CD4-positive, alpha-beta T cell (primary cell): ENCODE measurements around the gene PYGL. TPM values are rescaled to one million over a fixed set of nuclear protein-coding genes. Genes with fewer than 3 reads are reported as not detected.

Source experiments
- ATAC-seq: fragments of 200-7000 bp; cut with Tn5 transposase; one replicate; pipeline ENCODE4 v1.10.0; 2022; ENCODE audit warnings: mild to moderate bottlenecking; ENCODE audit not compliant: poor library complexity
- CTCF ChIA-PET: fragments of 350-600 bp; sonication (Branson Sonifier 250); formaldehyde crosslinking; loops from one replicate; lab custom pipeline; 2021; ENCODE audit warnings: antibody characterized with exemption, inconsistent platforms; lab: Charles Lee
- POLR2A ChIA-PET: fragments of 350-600 bp; sonication (Branson Sonifier 250); formaldehyde crosslinking; loops from one replicate; lab custom pipeline; 2021; ENCODE audit warnings: antibody characterized with exemption, inconsistent platforms; lab: Charles Lee
- DNase-seq, 14 experiments: peaks; one replicate each; pipeline ENCODE4 v3.0.0-alpha.2; 2013 to 2020; ENCODE audit warnings: mixed read lengths in 2 of 14
- H3K27ac ChIP-seq, 2 donors: one replicate each; pipeline versions ENCODE4 v1.5.1 to v1.7.0; 2013; ENCODE audit warnings: low read length in 2 of 2, low read depth in 1 of 2, mild to moderate bottlenecking in 1 of 2
- H3K27me3 ChIP-seq, 2 experiments: 1 replicate in 1 of 2; 2 replicates in 1 of 2; pipeline versions ENCODE4 v1.6.1 to v1.7.0; 2013; ENCODE audit warnings: low read length in 2 of 2, control low read depth in 1 of 2, mild to moderate bottlenecking in 1 of 2, moderate library complexity in 1 of 2; ENCODE audit not compliant: insufficient read depth in 2 of 2, control insufficient read depth in 1 of 2
- H3K36me3 ChIP-seq: one replicate; pipeline ENCODE4 v1.6.1; 2013; ENCODE audit warnings: low read length, control low read depth; ENCODE audit not compliant: insufficient read depth
- H3K4me1 ChIP-seq: one replicate; pipeline ENCODE4 v1.6.1; 2013; ENCODE audit warnings: low read length, control low read depth; ENCODE audit not compliant: insufficient read depth
- H3K4me3 ChIP-seq: one replicate; pipeline ENCODE4 v1.5.1; 2013; ENCODE audit warnings: mild to moderate bottlenecking, low read length, moderate library complexity
- H3K9me3 ChIP-seq, 2 experiments: 1 replicate in 1 of 2; 2 replicates in 1 of 2; pipeline versions ENCODE4 v1.6.1 to v1.7.0; 2013; ENCODE audit warnings: low read length in 2 of 2, mild to moderate bottlenecking in 2 of 2, control low read depth in 1 of 2, moderate library complexity in 1 of 2; ENCODE audit not compliant: control insufficient read depth in 1 of 2, insufficient read depth in 1 of 2
- H3K27ac Mint-ChIP-seq: one replicate; pipeline ENCODE4 v1.8.0; 2020; ENCODE audit warnings: mixed read lengths
- H3K27me3 Mint-ChIP-seq: one replicate; pipeline ENCODE4 v1.8.0; 2021; ENCODE audit warnings: mixed read lengths
- H3K36me3 Mint-ChIP-seq: one replicate; pipeline ENCODE4 v1.8.0; 2021; ENCODE audit warnings: low read depth, mixed read lengths
- H3K4me1 Mint-ChIP-seq: one replicate; pipeline ENCODE4 v1.8.0; 2021; ENCODE audit warnings: low read depth, mixed read lengths
- H3K4me3 Mint-ChIP-seq: one replicate; pipeline ENCODE4 v1.8.0; 2020; ENCODE audit warnings: mild to moderate bottlenecking, mixed read lengths
- H3K9me3 Mint-ChIP-seq: one replicate; pipeline ENCODE4 v1.8.0; 2020; ENCODE audit warnings: mixed read lengths
- intact Hi-C, 2 experiments: fragments of 100-400 bp; cut with DNase I in 1 of 2; cut with micrococcal nuclease in 1 of 2; formaldehyde crosslinking; loops; one replicate each; pipeline versions ENCODE4 v1.15.1 to v1.9.0; 2023 to 2025; cut with DNase I, micrococcal nuclease
- total RNA-seq, 174 experiments: library from RNA in 2 of 174; stranded (reverse) in 2 of 174; gene quantifications; one replicate each; pipeline ENCODE4 v1.2.3 and lab custom pipeline; 2021 to 2026
- TF ChIP-seq, protein P1 (sequence below): fragments of 200-600 bp; IDR thresholded peaks from one replicate; pipeline ENCODE4 v1.8.0; 2022; ENCODE audit warnings: antibody characterized with exemption, mild to moderate bottlenecking

Gene PYGL
- total RNA-seq, 2 experiments from 2014 or later = 0.59 to 0.69 TPM

DNA sequence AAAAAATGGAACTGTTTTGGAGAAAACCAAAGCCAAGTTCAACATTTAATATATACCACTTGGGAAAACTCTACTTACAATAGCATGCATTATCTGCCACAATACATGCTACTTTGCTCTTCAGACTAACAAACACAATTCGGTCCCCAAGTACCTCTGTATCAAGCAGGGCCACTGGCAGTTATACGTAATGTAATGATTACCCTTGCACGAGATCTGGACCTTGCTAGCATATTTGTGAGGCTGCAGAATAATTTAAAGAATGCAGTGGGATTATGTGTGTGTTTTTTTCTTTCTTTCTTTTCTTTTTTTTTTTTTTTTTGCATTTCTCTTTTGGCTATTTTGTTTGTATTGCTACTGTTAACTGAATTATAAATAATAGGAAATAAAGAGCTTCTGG lies 22.8 kb upstream of the PYGL start:
- no peaks in the 10 kb centered on the region for H3K9me3 ChIP-seq
- TF ChIP-seq, protein P1, sequence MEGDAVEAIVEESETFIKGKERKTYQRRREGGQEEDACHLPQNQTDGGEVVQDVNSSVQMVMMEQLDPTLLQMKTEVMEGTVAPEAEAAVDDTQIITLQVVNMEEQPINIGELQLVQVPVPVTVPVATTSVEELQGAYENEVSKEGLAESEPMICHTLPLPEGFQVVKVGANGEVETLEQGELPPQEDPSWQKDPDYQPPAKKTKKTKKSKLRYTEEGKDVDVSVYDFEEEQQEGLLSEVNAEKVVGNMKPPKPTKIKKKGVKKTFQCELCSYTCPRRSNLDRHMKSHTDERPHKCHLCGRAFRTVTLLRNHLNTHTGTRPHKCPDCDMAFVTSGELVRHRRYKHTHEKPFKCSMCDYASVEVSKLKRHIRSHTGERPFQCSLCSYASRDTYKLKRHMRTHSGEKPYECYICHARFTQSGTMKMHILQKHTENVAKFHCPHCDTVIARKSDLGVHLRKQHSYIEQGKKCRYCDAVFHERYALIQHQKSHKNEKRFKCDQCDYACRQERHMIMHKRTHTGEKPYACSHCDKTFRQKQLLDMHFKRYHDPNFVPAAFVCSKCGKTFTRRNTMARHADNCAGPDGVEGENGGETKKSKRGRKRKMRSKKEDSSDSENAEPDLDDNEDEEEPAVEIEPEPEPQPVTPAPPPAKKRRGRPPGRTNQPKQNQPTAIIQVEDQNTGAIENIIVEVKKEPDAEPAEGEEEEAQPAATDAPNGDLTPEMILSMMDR = no peak
- Mint-ChIP-seq H3K27me3 (peaks cover 5% of the 10 kb centered on the region), H3K4me3 (no peak overlapping the region), H3K36me3 (no peaks in the 10 kb centered on the region), H3K9me3 (no peaks in the 10 kb centered on the region), H3K27ac (no peak overlapping the region), H3K4me1 (no peaks in the 10 kb centered on the region)
- DNase-seq (no peak), ATAC-seq (no peak)
- POLR2A ChIA-PET = no interaction called here
- intact Hi-C loops = loop anchor here in 1 of 2 experiments (5.0 kb wide), 1 partner anchor 805 kb away; no protein-coding TSS in a partner anchor
- H3K36me3 ChIP-seq = no peaks in the 10 kb centered on the region
- no peak overlapping the region for H3K27ac ChIP-seq
- H3K4me3 ChIP-seq = no peak overlapping the region
- no peaks in the 10 kb centered on the region for H3K4me1 ChIP-seq
- H3K27me3 ChIP-seq = no peaks in the 10 kb centered on the region
- CTCF ChIA-PET = interaction anchor here (0.6 kb wide), 1 partner anchor 63 kb away, joined by 4 read pairs; no protein-coding TSS in a partner anchor

DNA sequence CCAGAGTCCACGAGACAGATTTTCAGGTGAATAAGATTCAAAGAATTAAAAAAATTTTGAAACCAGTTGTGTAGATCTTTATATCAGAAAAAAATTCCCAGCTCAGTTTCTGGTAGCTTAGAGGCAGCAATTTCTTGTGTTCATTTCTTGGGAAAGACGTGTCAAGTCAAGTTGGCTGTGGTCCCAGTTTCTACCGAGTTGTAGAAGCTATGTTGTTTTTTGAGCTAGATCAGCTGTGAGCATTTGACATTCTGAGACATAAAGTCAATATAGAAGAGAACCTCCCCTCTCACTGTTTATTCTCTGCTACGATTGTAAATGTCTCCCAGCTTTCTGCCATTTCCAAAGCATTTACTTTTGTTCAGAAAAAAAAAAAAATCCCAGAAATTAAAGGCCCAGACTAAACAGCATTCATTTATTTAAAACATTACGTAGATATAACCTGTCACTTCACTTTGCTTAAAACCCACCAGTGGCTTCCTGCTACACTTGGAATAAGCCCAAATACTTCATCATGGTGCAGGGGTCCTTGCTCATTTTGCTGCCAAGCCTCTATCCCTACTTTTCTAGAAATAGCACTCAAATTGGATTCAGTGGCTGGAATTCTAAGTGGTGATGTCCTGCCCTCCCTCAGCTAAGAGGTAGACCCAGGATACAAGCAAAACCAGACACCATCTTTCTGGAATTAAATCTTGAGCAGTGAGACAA lies 20.6 kb upstream of the PYGL start:
- ATAC-seq = no peak
- H3K36me3 ChIP-seq = no peaks in the 10 kb centered on the region
- no peaks in the 10 kb centered on the region for H3K27me3 ChIP-seq
- no peaks in the 10 kb centered on the region for H3K9me3 ChIP-seq
- DNase-seq = no peak
- ChIA-PET CTCF (no interaction called here), POLR2A (no interaction called here)
- intact Hi-C loops = loop anchor here in 1 of 2 experiments (5.0 kb wide), 1 partner anchor 807 kb away; no protein-coding TSS in a partner anchor
- no peaks in the 10 kb centered on the region for H3K4me1 Mint-ChIP-seq
- H3K36me3 Mint-ChIP-seq = no peaks in the 10 kb centered on the region
- no peak overlapping the region for H3K4me3 Mint-ChIP-seq
- H3K4me1 ChIP-seq = no peaks in the 10 kb centered on the region
- no peak overlapping the region for H3K27ac ChIP-seq
- H3K27ac Mint-ChIP-seq = no peak overlapping the region
- TF ChIP-seq, protein P1 = no peak
- H3K27me3 Mint-ChIP-seq = peaks cover 6% of the 10 kb centered on the region
- H3K9me3 Mint-ChIP-seq = no peaks in the 10 kb centered on the region
- H3K4me3 ChIP-seq = no peak overlapping the region

DNA sequence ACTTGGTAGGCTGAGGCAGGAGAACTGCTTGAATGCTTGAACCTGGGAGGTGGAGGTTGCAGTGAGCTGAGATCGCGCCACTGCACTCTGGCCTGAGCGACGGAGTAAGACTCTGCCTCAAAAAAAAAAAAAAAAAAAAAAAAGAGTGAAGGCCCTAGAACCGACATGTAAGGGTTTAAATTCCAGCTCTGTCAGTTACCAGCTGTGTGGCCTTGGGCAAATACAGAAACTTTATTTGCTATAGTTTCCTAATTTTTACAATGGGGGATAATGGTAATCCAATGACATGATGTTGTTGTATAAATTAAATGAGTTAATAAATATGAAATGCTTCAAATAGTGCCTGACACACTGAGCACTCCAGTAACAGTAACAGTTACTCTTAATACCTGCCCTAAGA lies 19.6 kb upstream of the PYGL start:
- no peak overlapping the region for H3K4me3 Mint-ChIP-seq
- peaks cover 6% of the 10 kb centered on the region for H3K27me3 Mint-ChIP-seq
- Histone ChIP-seq H3K27me3 (no peaks in the 10 kb centered on the region), H3K27ac (no peak overlapping the region), H3K36me3 (no peaks in the 10 kb centered on the region), H3K4me3 (no peak overlapping the region), H3K4me1 (no peaks in the 10 kb centered on the region), H3K9me3 (no peaks in the 10 kb centered on the region)
- no peaks in the 10 kb centered on the region for H3K4me1 Mint-ChIP-seq
- no peak overlapping the region for H3K27ac Mint-ChIP-seq
- ATAC-seq (no peak), DNase-seq (no peak)
- POLR2A ChIA-PET = no interaction called here
- H3K9me3 Mint-ChIP-seq = no peaks in the 10 kb centered on the region
- TF ChIP-seq, protein P1 = no peak
- CTCF ChIA-PET = no interaction called here
- H3K36me3 Mint-ChIP-seq = no peaks in the 10 kb centered on the region
- intact Hi-C loops = no loop called here
